GM18498 (cell line): ENCODE results near the gene ENAH.

ENCODE experiments used
- ATAC-seq: cut with Tn5 transposase; IDR thresholded peaks from one replicate; pipeline ENCODE4 v1.9.1; 2021; ENCODE audit warnings: mild to moderate bottlenecking, moderate library complexity; ENCODE audit not compliant: unreplicated experiment

ENAH gene

GRCh38 chr1:225608014-225608796, 44.7 kb downstream of the ENAH start:
- no peak for ATAC-seq

GRCh38 chr1:225607355-225607754, 45.6 kb downstream of the ENAH start:
- ATAC-seq, result no peak

DNA sequence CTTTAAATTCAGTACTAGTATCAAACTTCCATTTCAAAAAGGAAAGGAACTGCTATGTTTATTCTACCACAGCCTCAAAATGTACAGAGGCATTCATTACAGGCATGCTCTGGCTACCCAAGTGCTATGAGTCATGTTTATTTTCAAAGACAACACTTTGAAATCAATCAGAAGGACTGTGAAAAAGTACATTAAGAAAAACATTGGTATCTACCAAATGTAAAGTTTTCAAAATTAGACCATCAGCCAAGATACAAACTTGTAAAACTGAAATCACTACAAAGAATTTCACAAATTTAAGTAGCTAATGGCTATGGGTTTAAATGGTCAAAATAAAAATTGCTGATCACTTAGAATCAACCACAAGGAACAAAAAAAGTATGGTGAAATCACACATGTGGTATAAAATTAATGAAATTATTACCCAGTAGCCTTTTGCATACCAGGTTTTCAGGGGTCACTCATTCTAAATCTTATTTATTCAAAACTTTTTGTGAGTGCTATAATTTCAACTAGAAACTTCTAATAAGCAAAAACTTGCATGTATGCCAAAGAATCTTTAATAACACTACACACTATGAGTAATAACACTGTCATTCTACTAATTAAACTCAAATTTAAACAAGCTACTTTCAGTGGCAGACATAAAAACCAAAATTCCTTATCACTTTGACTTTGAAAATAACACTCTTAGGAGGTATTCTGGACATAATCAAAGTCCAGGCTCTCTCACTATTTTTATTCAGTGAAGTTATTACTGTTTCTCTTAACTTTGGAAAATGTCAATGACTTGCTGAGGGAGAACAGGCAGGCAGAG, 49.2 kb downstream of the ENAH start:
- ATAC-seq, result no peak

DNA sequence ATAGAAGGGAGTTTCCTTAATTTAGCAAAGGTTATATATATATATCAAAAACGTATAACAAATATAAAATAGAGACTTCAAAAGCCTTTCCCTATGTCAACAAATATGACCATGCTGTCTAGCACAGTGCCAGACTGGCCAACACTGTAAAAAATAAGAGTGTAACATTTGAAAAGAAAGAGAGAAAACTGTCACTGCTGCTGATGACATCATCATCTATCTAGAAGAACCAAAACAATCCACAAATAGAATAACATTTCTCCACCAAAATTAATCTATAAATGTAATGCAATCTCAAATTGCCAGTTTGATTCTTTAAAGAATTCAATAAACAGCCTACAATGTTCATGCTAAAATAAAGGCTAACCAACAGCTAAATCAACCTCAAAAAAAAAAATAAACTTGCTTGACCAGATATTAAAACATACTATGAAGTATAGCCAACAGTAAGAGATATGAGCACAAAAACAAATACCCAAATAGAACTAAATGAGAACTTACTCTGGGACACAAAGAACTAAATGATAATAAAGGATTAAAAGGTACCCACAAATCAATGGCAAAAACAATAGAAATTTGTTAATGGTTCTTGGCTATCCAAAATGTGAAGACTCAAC, 50.2 kb downstream of the ENAH start:
- ATAC-seq, result no peak

GRCh38 chr1:225601902-225602589, 50.9 kb downstream of the ENAH start:
- no peak for ATAC-seq

GRCh38 chr1:225598847-225599246, 54.1 kb downstream of the ENAH start:
- ATAC-seq, result no peak

DNA sequence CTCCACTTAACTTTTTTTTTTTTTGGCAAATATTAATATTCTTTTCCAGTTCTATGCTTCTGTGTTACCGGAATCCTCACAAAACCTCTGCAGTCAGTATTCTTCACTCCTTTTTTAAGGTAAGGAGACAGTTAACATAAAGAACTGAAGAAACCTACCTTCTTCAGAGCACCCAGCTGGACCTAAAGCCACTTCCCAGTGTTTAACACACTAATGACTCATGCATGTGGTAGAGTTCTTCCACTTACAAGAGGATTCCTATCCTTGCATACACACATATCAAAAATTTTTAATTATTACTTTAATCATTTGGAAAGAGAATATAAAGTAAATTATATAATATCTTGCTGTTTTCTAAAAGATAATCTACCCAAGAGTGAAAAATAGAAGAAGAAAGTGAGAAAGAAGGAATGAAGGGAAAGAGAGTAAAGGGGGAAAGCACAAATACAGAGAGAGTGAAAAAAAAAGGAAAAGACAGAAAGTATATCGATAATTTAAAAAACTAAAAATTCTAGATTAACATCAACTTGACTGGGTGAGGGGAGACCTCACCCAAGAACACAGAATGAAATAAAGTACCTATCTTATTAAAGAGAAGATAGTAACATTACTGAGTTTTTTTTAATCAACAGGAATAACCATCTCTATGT, 54.9 kb downstream of the ENAH start:
- no peak for ATAC-seq

- no peak for ATAC-seq
Observed at GRCh38 chr1:225596736-225597135, 56.2 kb downstream of the ENAH start.

DNA sequence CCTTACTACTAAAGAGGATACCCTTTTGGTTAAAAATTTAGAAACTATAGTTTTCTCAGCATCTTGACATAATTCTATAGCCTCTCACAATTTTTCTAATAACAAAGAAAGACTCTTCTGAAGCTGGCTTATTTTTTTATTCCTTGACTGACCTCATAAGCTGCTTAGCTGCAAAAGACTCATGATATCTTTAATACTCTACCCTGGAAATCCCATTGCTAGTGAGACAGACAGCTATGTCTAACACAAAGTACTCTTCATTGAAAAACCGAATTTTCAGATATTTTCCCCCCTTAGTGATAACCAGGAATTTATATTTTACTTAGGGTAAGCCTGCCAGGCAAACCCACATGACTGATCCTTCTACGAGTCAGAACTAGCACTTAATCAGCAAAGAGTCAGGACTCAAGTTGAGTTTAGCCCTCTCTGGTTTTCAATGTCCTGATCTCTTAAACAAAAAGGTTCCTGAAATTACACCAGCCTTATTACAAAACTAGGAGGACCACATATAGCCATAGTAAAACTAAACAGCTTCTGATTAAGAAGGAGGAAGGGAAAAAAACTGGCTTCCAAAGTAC, 56.9 kb downstream of the ENAH start:
- no peak for ATAC-seq

- ATAC-seq, result no peak
Observed at GRCh38 chr1:225595452-225595851, 57.5 kb downstream of the ENAH start.

DNA sequence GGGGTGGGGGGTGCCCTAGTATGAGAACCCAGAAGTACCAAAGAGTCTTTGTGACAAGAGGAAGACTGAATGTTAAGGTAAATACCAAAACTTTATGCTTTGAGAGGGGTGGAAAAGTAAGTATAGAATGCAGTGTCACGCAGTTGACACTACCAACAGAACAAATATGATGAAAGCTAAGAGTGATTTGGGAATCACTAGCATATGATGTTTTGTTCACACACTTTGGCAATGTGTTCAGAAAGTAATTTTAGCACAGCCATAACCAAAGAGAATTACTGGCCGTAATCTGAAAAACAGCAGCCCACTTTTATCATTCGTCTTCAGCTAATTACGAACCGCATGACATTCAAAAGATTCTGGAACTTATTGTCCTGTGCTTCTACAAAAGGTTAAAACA, 59.5 kb downstream of the ENAH start:
- ATAC-seq, result no peak

DNA sequence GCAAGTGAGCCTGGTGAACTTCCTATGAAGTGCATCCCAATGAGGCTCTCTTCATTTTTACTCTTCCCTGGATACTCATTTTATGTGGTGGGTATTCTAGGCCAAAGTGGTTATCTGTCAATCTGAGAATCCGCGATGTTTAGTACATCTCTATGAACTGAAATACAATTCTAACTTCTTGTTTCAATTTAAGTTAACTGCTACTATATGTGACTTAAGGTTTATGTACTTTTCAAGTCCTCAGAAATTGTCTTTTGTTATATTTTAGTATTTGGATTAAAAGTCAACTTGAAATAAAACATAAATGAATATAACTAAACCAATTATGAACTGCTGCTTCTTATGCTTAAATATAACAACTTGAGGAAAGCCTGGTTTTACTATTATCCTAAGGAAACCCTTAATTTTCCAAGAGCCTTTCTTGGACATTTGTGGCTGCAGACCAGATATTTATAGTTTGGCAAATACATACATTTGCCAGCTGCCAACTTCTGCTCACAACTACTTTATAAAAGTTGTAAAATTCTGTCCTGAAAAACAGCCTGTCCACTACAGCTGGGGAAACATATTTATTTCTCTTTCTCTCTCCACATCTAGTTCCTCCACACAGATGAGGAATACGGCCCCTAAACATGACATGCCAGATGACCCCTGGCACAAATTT, 60.4 kb downstream of the ENAH start:
- ATAC-seq, result no peak

- no peak for ATAC-seq
Observed at GRCh38 chr1:225587310-225587709, 65.6 kb downstream of the ENAH start.

GRCh38 chr1:225581186-225581585, 71.7 kb downstream of the ENAH start:
- ATAC-seq, result no peak

DNA sequence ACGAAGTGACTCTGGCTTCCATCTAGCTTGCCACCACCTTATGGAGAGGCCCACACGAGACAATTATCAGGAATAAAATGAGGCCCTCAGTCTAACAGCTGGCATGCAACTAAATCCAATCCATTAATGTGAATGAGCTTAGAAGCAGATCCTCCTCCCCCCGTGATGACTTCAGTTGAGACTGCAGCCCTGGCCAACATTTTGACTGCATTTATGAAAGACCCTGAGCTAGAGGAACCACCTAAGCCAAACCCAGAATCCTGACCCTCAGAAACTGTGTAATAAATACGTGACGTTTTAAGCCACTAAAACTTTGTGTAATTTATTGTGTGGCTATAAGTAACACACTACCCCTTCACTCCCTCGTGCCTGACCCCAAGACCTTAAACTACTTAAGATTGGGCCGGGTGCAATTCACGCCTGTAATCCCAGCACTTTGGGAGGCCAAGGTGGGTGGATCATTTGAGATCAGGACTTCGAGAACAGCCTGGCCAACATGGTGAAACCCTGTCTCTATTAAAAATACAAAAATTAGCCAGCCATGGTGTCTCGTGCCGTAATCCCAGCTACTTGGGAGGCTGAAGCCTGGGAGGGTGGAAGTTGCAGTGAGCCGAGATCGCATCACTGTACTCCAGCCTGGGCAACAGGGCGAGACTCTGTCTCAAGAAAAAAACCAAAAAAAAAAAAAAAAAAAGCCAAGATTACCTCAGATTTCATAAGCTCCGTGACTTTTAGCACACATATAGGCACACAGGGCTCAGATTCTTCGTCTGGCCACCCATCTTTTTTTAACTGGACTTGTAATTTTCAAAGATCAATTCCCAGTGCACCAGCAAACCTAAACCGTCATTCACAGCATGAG, 72.5 kb downstream of the ENAH start:
- ATAC-seq, result no peak

- no peak for ATAC-seq
Observed at GRCh38 chr1:225578251-225578977, 74.5 kb downstream of the ENAH start.

DNA sequence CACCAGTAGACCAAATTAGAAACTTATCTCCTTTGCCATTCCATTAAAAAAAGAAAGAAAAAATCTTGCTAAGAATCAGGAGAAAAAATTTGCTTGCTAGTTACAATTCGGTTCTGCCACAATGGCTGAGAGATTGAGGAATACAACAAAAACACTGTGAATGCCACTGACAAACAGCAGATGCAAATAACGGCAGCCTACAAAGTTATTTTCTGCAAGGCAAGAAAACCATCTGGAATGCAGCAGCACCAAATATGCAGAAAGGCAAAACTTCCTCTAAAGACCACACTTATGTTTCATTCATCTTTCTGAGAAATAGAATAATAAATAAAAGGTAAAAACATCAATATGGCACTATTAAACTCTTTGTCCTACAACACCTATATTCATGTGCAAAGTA, 75.7 kb downstream of the ENAH start:
- ATAC-seq, result no peak

GRCh38 chr1:225573216-225573615, 79.7 kb downstream of the ENAH start:
- no peak for ATAC-seq
